PC-3 (cell line): ENCODE results near the gene LUZP1.

ENCODE experiments used
- CTCF ChIP-seq: fragments of 300-600 bp; sonication (generic); conservative IDR thresholded peaks from 2 replicates; pipeline ENCODE4 v1.5.1; 2017; ENCODE audit warnings: antibody characterized with exemption, low read depth, mild to moderate bottlenecking, low read length
- EZH2 ChIP-seq: fragments of 300-600 bp; sonication (generic); IDR thresholded peaks from one replicate; pipeline ENCODE4 v1.6.1; 2017; ENCODE audit warnings: antibody characterized with exemption, mild to moderate bottlenecking, low read length; ENCODE audit not compliant: unreplicated experiment
- EZH2phosphoT487 ChIP-seq: fragments of 300-600 bp; sonication (generic); IDR thresholded peaks from 2 replicates; pipeline ENCODE4 v1.6.1; 2018; ENCODE audit warnings: mild to moderate bottlenecking, antibody characterized with exemption, low read length, borderline replicate concordance

GRCh38 chr1:23066075-23066474 lies 102.6 kb downstream of the LUZP1 start:
- TF ChIP-seq CTCF = no peak
- no peak for TF ChIP-seq EZH2phosphoT487
- no peak for TF ChIP-seq EZH2
